Neural progenitor cell (in vitro differentiated cells): ENCODE results near the gene PRR14L. TPM values are rescaled to one million over a fixed set of nuclear protein-coding genes. Genes with fewer than 3 reads are reported as not detected.
A peak's percentile ranks its signal among the peaks of the same experiment; 100 is the strongest.

ENCODE experiments used
- DNase-seq: peaks from one replicate; pipeline ENCODE4 v3.0.0-alpha.2; 2016; ENCODE audit warnings: low spot score
- H2AFZ ChIP-seq: fragments of 200-600 bp; sonication (generic); replicated peaks from 2 replicates; pipeline ENCODE4 v1.6.1; 2016; ENCODE audit warnings: antibody characterized with exemption
- H3F3A ChIP-seq: fragments of 200-600 bp; sonication (generic); 2 replicates; pipeline ENCODE4 v1.6.1; 2016; ENCODE audit warnings: antibody characterized with exemption, low read depth
- H3K27ac ChIP-seq: fragments of 200-600 bp; sonication (generic); 2 replicates; pipeline ENCODE4 v1.5.1; 2016; ENCODE audit warnings: mild to moderate bottlenecking
- H3K27me3 ChIP-seq: fragments of 200-600 bp; sonication (generic); 2 replicates; pipeline ENCODE4 v1.6.1; 2016; ENCODE audit warnings: mild to moderate bottlenecking, moderate library complexity
- H3K36me3 ChIP-seq: fragments of 200-600 bp; sonication (generic); 2 replicates; pipeline ENCODE4 v1.5.1; 2016
- H3K4me1 ChIP-seq: fragments of 200-600 bp; sonication (generic); 2 replicates; pipeline ENCODE4 v1.6.1; 2016; ENCODE audit warnings: mixed run types
- H3K4me2 ChIP-seq: fragments of 200-600 bp; sonication (generic); 2 replicates; pipeline ENCODE4 v1.6.1; 2016
- H3K4me3 ChIP-seq: fragments of 200-600 bp; sonication (generic); 2 replicates; pipeline ENCODE4 v1.5.1; 2016
- H3K79me2 ChIP-seq: fragments of 200-600 bp; sonication (generic); 2 replicates; pipeline ENCODE4 v1.6.1; 2016; ENCODE audit warnings: low read depth
- H3K9ac ChIP-seq: fragments of 200-600 bp; sonication (generic); 2 replicates; pipeline ENCODE4 v1.6.1; 2016
- H3K9me3 ChIP-seq: fragments of 200-600 bp; sonication (generic); 2 replicates; pipeline ENCODE4 v1.5.1; 2016; ENCODE audit warnings: low read depth
- H4K20me1 ChIP-seq: fragments of 200-600 bp; sonication (generic); 2 replicates; pipeline ENCODE4 v1.6.1; 2016; ENCODE audit warnings: low read depth
- H3K27ac Mint-ChIP-seq: 3 replicates; pipeline ENCODE4 v1.8.0; 2021; ENCODE audit warnings: mixed read lengths
- H3K27me3 Mint-ChIP-seq: 2 replicates; pipeline ENCODE4 v1.8.0; 2022; ENCODE audit warnings: low read depth, mild to moderate bottlenecking, inconsistent platforms, moderate library complexity, mixed read lengths; ENCODE audit not compliant: insufficient read depth
- H3K36me3 Mint-ChIP-seq: 3 replicates; pipeline ENCODE4 v1.8.0; 2021; ENCODE audit warnings: mixed read lengths
- H3K4me1 Mint-ChIP-seq: 3 replicates; pipeline ENCODE4 v1.8.0; 2021; ENCODE audit warnings: mixed read lengths
- H3K4me3 Mint-ChIP-seq: 3 replicates; pipeline ENCODE4 v1.8.0; 2021; ENCODE audit warnings: mild to moderate bottlenecking, moderate library complexity, mixed read lengths
- H3K9me3 Mint-ChIP-seq: 3 replicates; pipeline ENCODE4 v1.8.0; 2020; ENCODE audit warnings: mixed read lengths
- EZH2 ChIP-seq: fragments of 200-600 bp; sonication (generic); IDR thresholded peaks from 2 replicates; pipeline ENCODE4 v1.6.1; 2017; ENCODE audit warnings: antibody characterized with exemption, mild to moderate bottlenecking, moderate library complexity
- EZH2phosphoT487 ChIP-seq: fragments of 200-600 bp; sonication (generic); IDR thresholded peaks from 2 replicates; pipeline ENCODE4 v1.6.1; 2017; ENCODE audit warnings: antibody characterized with exemption
- total RNA-seq: library from RNA; depleted of rRNA; stranded (reverse); fragments of >200 nt; gene quantifications from 2 replicates; pipeline ENCODE4 v1.2.3, GENCODE V29; 2015; ENCODE audit warnings: low replicate concordance
- TF ChIP-seq, protein P1 (sequence below): fragments of 200-600 bp; sonication (generic); IDR thresholded peaks from 2 replicates; pipeline ENCODE4 v1.5.1; 2017; ENCODE audit warnings: antibody characterized with exemption, mild to moderate bottlenecking

PRR14L gene
- total RNA-seq, 1 donor from 2014 or later, result 74.2 TPM

DNA sequence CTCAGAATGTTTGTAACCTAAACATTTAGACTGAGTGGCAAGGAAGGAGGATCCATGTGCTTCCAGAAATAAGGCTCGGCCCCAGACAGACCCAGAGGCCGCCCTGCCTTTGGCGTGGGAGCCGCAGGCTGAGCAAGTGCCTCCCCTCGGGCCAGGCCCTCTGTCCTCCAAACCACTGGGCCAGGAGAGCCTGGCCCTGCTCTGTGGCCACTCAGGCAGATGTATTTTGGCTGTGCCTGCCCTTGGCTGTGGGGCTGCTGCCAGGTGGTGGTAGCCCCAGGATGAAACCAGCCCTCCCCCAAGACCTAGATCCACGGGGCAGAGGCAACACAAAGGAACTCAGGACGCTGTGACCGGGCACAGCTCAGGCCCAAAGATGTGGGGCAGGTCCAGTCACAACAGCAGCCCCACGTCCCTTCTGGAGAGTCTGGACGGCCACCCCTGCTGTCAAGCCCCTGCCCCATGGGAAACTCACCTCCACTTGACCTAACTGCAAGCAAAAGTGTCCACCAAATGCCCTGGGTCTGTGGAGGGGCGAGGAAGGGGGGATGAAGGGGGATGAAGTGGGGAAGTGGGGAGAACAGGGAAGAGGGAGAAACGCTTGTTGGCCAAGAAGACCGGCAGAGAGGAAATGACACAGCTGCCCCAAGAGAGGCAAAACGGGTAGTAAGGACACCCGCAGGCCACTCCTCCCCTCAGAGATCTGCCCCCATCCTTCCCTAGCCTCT is 111.9 kb downstream of the PRR14L start:
- Histone ChIP-seq H3K79me2 (peaks cover 26% of the 10 kb centered on the region), H3K9me3 (no peaks in the 10 kb centered on the region), H2AFZ (no peak overlapping the region), H4K20me1 (peaks cover 28% of the 10 kb centered on the region), H3K4me3 (no peak overlapping the region), H3K36me3 (no peaks in the 10 kb centered on the region), H3K9ac (no peak overlapping the region), H3F3A (no peaks in the 10 kb centered on the region), H3K27ac (no peak overlapping the region), H3K4me1 (no peaks in the 10 kb centered on the region), H3K27me3 (no peaks in the 10 kb centered on the region), H3K4me2 (no peak overlapping the region)
- Mint-ChIP-seq H3K9me3 (no peaks in the 10 kb centered on the region), H3K4me1 (no peaks in the 10 kb centered on the region), H3K27me3 (peaks cover 2% of the 10 kb centered on the region), H3K36me3 (peaks cover 2% of the 10 kb centered on the region), H3K4me3 (no peak overlapping the region), H3K27ac (no peak overlapping the region)
- DNase-seq, result no peak
- TF ChIP-seq EZH2phosphoT487, result no peak
- TF ChIP-seq, protein P1, sequence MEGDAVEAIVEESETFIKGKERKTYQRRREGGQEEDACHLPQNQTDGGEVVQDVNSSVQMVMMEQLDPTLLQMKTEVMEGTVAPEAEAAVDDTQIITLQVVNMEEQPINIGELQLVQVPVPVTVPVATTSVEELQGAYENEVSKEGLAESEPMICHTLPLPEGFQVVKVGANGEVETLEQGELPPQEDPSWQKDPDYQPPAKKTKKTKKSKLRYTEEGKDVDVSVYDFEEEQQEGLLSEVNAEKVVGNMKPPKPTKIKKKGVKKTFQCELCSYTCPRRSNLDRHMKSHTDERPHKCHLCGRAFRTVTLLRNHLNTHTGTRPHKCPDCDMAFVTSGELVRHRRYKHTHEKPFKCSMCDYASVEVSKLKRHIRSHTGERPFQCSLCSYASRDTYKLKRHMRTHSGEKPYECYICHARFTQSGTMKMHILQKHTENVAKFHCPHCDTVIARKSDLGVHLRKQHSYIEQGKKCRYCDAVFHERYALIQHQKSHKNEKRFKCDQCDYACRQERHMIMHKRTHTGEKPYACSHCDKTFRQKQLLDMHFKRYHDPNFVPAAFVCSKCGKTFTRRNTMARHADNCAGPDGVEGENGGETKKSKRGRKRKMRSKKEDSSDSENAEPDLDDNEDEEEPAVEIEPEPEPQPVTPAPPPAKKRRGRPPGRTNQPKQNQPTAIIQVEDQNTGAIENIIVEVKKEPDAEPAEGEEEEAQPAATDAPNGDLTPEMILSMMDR, result no peak
- TF ChIP-seq EZH2, result no peak

DNA sequence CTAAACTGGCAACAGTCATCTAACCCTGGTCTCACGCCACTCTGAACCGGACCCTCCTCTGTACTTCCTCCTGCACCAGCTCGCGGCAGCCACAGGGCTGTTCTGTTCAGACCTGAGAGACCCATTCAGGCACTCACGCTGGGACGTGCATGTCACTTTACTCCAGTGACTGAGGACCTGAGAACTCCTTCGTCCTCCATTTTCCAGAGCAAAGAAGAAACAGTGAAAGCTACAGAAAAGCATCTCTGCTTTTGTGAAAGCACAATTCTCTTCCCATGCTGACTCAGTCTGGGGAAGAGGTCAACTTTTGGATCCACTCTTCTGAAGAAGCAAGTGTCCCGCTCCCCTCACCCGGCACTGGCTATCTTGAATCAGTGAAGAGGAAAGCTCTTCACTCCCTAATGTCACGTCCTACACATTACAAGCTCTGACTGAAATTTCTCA is 112.5 kb downstream of the PRR14L start:
- no peaks in the 10 kb centered on the region for H3K4me1 ChIP-seq
- no peak for DNase-seq
- peaks cover 34% of the 10 kb centered on the region for H4K20me1 ChIP-seq

DNA sequence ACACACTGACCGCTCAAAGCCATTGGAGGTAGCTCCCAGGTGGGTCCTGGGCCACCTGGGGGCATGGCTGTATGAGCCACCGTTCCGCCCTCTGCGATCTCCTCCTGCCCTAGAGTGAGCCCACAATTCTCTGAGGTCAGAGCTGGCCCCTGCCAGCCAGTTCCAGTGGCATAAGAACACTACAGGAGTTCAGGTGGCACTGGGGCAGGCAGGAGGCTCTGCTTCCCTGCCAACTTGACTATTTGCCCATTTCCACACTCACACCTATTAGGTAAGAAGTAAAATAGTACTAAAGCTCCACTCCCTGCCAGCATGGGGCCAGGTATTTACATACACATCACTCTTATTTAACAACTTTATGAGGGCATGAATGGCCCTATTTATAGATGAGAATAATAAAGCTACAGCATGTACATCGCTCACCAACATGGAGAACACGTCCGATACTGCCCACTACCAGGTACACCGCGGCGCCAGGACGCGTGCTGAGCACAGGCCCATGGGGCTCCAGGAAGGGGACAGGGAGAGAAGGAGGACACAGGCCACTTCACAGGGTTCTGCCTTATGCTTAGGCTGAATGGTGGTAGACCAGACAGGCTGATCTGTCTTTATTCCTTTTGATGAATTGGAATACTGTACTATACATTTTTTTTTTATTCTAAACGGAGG is 114.2 kb downstream of the PRR14L start:
- no peak for DNase-seq
- Histone ChIP-seq H3K9ac (no peak overlapping the region), H3K79me2 (peaks cover 25% of the 10 kb centered on the region), H3K27me3 (no peaks in the 10 kb centered on the region), H3K4me3 (no peak overlapping the region), H3K4me1 (peaks cover 6% of the 10 kb centered on the region), H2AFZ (no peak overlapping the region), H3K4me2 (no peak overlapping the region), H3K9me3 (no peaks in the 10 kb centered on the region), H3K27ac (no peak overlapping the region), H3K36me3 (no peaks in the 10 kb centered on the region), H4K20me1 (peaks cover 51% of the 10 kb centered on the region), H3F3A (peaks cover 10% of the 10 kb centered on the region)
- no peak overlapping the region for H3K4me3 Mint-ChIP-seq
- H3K27me3 Mint-ChIP-seq, result no peaks in the 10 kb centered on the region
- no peaks in the 10 kb centered on the region for H3K9me3 Mint-ChIP-seq
- H3K4me1 Mint-ChIP-seq, result peaks cover 9% of the 10 kb centered on the region
- no peak overlapping the region for H3K27ac Mint-ChIP-seq
- H3K36me3 Mint-ChIP-seq, result peaks cover 2% of the 10 kb centered on the region
- TF ChIP-seq, protein P1, result no peak
- TF ChIP-seq EZH2phosphoT487, result no peak

More for the DNA sequence above, 112.5 kb downstream of the PRR14L start:
- no peak overlapping the region for H3K4me3 ChIP-seq
- H3K9ac ChIP-seq, result no peak overlapping the region
- peaks cover 2% of the 10 kb centered on the region for H3K27me3 Mint-ChIP-seq
- no peaks in the 10 kb centered on the region for H3K27me3 ChIP-seq
- H2AFZ ChIP-seq, result no peak overlapping the region
- peaks cover 27% of the 10 kb centered on the region for H3K79me2 ChIP-seq
- H3K9me3 ChIP-seq, result no peaks in the 10 kb centered on the region
- H3K36me3 Mint-ChIP-seq, result peaks cover 2% of the 10 kb centered on the region
- H3F3A ChIP-seq, result no peaks in the 10 kb centered on the region
- H3K27ac Mint-ChIP-seq, result peak overlapping the region; percentile 86
- H3K4me2 ChIP-seq, result no peak overlapping the region
- H3K27ac ChIP-seq, result no peak overlapping the region
- TF ChIP-seq, protein P1, result no peak
- TF ChIP-seq EZH2phosphoT487, result no peak
- TF ChIP-seq EZH2, result no peak
- no peaks in the 10 kb centered on the region for H3K36me3 ChIP-seq
- no peaks in the 10 kb centered on the region for H3K4me1 Mint-ChIP-seq
- no peak overlapping the region for H3K4me3 Mint-ChIP-seq
- no peaks in the 10 kb centered on the region for H3K9me3 Mint-ChIP-seq
